VCaP (cell line): ENCODE measurements around the gene PYGO2.

Experiments used
- H3K27ac ChIP-seq: fragments of 450-650 bp; 2 replicates; pipeline ENCODE4 v1.5.1; 2017
- CTCF ChIP-seq: fragments of 450-650 bp; conservative IDR thresholded peaks from 2 replicates; pipeline ENCODE4 v1.5.1; 2017; ENCODE audit warnings: mild to moderate bottlenecking, moderate library complexity

Gene PYGO2

GRCh38 chr1:155002464-155003226 lies 41.1 kb upstream of the PYGO2 start, which contains the start of gene ZBTB7B:
Gene ZBTB7B, plus strand, starts transcription at chr1:155002802. Its CDS starts 11,859 bp downstream, at chr1:155014661.
- TF ChIP-seq CTCF: no peak
- H3K27ac ChIP-seq: peak within 1 kb of the TSS; percentile 100

GRCh38 chr1:155001675-155002463 lies 40.3 kb upstream of the PYGO2 start:
- TF ChIP-seq CTCF: peak; percentile 88
- H3K27ac ChIP-seq: peak overlapping the region; percentile 100

- H3K27ac ChIP-seq: peak overlapping the region; percentile 100
- no peak for TF ChIP-seq CTCF
Measured at GRCh38 chr1:155001425-155001674, 39.8 kb upstream of the PYGO2 start.

GRCh38 chr1:155000726-155001424 lies 39.3 kb upstream of the PYGO2 start:
- no peak for TF ChIP-seq CTCF
- peak overlapping the region; percentile 100 for H3K27ac ChIP-seq

GRCh38 chr1:155000411-155000725 lies 38.8 kb upstream of the PYGO2 start:
- TF ChIP-seq CTCF: no peak
- peak overlapping the region; percentile 100 for H3K27ac ChIP-seq

- peak overlapping the region; percentile 100 for H3K27ac ChIP-seq
- TF ChIP-seq CTCF: no peak
Measured at GRCh38 chr1:154999571-155000410, 38.2 kb upstream of the PYGO2 start.
